H1 (cell line): ENCODE results near the gene RPS17.

Source experiments
- CEBPB ChIP-seq: IDR thresholded peaks from 2 replicates; pipeline ENCODE4 v1.6.1; 2012; ENCODE audit warnings: low read depth, low read length
- TF ChIP-seq, protein P1 (sequence below), 3 experiments: IDR thresholded peaks; 1 replicate in 2 of 3; 2 replicates in 1 of 3; pipeline versions ENCODE4 v1.5.1 to v1.6.1; 2011; ENCODE audit warnings: low read length in 3 of 3, mild to moderate bottlenecking in 3 of 3, inconsistent platforms in 2 of 3, low read depth in 1 of 3, moderate library complexity in 1 of 3; ENCODE audit not compliant: insufficient read depth in 1 of 3; ENCODE audit errors: control extremely low read depth in 1 of 3
- TF ChIP-seq, protein P2 (sequence below): IDR thresholded peaks from 2 replicates; pipeline ENCODE4 v1.6.1; 2011; ENCODE audit warnings: low read length, improper control_type of control experiment

DNA sequence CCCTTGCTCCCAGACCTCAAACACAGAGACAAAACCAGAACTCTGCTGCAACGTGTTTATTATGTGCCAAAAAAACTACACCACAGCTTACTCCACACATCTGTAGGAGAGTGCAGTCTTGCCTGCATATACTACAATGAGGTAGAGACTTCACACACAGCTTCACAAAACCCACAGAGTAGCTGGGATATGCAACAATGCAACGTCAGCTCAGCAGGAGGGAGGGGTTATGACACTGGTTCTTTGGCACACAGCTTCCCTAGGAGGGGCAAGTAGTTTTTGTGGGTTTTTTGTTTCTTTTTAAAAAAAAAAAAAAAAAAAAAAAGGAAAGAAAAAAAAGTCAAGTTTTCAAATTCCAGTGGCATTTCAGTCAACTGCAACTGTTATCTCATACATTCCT lies 2.9 kb upstream of the RPS17 start:
- TF ChIP-seq CEBPB, result no peak
- TF ChIP-seq, protein P1, sequence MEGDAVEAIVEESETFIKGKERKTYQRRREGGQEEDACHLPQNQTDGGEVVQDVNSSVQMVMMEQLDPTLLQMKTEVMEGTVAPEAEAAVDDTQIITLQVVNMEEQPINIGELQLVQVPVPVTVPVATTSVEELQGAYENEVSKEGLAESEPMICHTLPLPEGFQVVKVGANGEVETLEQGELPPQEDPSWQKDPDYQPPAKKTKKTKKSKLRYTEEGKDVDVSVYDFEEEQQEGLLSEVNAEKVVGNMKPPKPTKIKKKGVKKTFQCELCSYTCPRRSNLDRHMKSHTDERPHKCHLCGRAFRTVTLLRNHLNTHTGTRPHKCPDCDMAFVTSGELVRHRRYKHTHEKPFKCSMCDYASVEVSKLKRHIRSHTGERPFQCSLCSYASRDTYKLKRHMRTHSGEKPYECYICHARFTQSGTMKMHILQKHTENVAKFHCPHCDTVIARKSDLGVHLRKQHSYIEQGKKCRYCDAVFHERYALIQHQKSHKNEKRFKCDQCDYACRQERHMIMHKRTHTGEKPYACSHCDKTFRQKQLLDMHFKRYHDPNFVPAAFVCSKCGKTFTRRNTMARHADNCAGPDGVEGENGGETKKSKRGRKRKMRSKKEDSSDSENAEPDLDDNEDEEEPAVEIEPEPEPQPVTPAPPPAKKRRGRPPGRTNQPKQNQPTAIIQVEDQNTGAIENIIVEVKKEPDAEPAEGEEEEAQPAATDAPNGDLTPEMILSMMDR (IDR thresholded peaks at IDR 0.05; ENCODE audit: control extremely low read depth in 1 of 3, insufficient read depth in 1 of 3, low read depth in 1 of 3, low read length in 3 of 3), result no peak
- TF ChIP-seq, protein P2, sequence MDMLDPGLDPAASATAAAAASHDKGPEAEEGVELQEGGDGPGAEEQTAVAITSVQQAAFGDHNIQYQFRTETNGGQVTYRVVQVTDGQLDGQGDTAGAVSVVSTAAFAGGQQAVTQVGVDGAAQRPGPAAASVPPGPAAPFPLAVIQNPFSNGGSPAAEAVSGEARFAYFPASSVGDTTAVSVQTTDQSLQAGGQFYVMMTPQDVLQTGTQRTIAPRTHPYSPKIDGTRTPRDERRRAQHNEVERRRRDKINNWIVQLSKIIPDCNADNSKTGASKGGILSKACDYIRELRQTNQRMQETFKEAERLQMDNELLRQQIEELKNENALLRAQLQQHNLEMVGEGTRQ, result no peak
